ENCODE results near the gene RYR2. TPM values are rescaled to one million over a fixed set of nuclear protein-coding genes. Genes with fewer than 3 reads are reported as not detected.
"Not testable (repeated sequence)": the region's sequence is repeated elsewhere in the genome, so short reads cannot be mapped to it uniquely, and the experiment has no call there.

RYR2 gene
- total RNA-seq, 1 donor from 2014 or later, result 5.4 TPM

- peaks cover 1% of the 10 kb centered on the region for H3K27me3 Mint-ChIP-seq (ENCODE audit: unreplicated experiment)
- H3K4me3 Mint-ChIP-seq (ENCODE audit: unreplicated experiment), result no peak overlapping the region
Measured at GRCh38 chr1:237841485-237841884, 799.5 kb downstream of the RYR2 start.

GRCh38 chr1:237843516-237843915 is 801.5 kb downstream of the RYR2 start:
- not testable (repeated sequence) for DNase-seq (ENCODE audit: low spot score); H3K9me3 Mint-ChIP-seq (ENCODE audit: unreplicated experiment); H3K27me3 Mint-ChIP-seq (ENCODE audit: unreplicated experiment); H3K27ac Mint-ChIP-seq (ENCODE audit: unreplicated experiment); H3K4me1 Mint-ChIP-seq (ENCODE audit: unreplicated experiment); H3K36me3 Mint-ChIP-seq (ENCODE audit: low read depth, unreplicated experiment); H3K4me3 Mint-ChIP-seq (ENCODE audit: unreplicated experiment)

More at GRCh38 chr1:237841485-237841884, 799.5 kb downstream of the RYR2 start:
- Mint-ChIP-seq H3K36me3 (ENCODE audit: low read depth, unreplicated experiment) (no peaks in the 10 kb centered on the region), H3K4me1 (ENCODE audit: unreplicated experiment) (no peaks in the 10 kb centered on the region), H3K27ac (ENCODE audit: unreplicated experiment) (no peak overlapping the region), H3K9me3 (ENCODE audit: unreplicated experiment) (no peaks in the 10 kb centered on the region)
- no peak for DNase-seq (ENCODE audit: low spot score)
- no peak for TF ChIP-seq CTCF (IDR thresholded peaks at IDR 0.05; ENCODE audit: unreplicated experiment)

- Mint-ChIP-seq H3K9me3 (ENCODE audit: unreplicated experiment) (no peaks in the 10 kb centered on the region), H3K4me1 (ENCODE audit: unreplicated experiment) (no peaks in the 10 kb centered on the region), H3K4me3 (ENCODE audit: unreplicated experiment) (no peak overlapping the region), H3K27me3 (ENCODE audit: unreplicated experiment) (no peaks in the 10 kb centered on the region), H3K36me3 (ENCODE audit: low read depth, unreplicated experiment) (no peaks in the 10 kb centered on the region), H3K27ac (ENCODE audit: unreplicated experiment) (no peak overlapping the region)
- TF ChIP-seq CTCF (IDR thresholded peaks at IDR 0.05; ENCODE audit: unreplicated experiment), result peak; percentile 82
- DNase-seq (ENCODE audit: low spot score), result peak; percentile 71
Measured at GRCh38 chr1:237851210-237851845, 809.3 kb downstream of the RYR2 start.

GRCh38 chr1:237852342-237852741 is 810.4 kb downstream of the RYR2 start:
- Mint-ChIP-seq H3K4me3 (ENCODE audit: unreplicated experiment) (no peak overlapping the region), H3K4me1 (ENCODE audit: unreplicated experiment) (no peaks in the 10 kb centered on the region), H3K27me3 (ENCODE audit: unreplicated experiment) (no peaks in the 10 kb centered on the region), H3K36me3 (ENCODE audit: low read depth, unreplicated experiment) (no peaks in the 10 kb centered on the region), H3K27ac (ENCODE audit: unreplicated experiment) (no peak overlapping the region), H3K9me3 (ENCODE audit: unreplicated experiment) (no peaks in the 10 kb centered on the region)
- no peak for DNase-seq (ENCODE audit: low spot score)
- TF ChIP-seq CTCF (IDR thresholded peaks at IDR 0.05; ENCODE audit: unreplicated experiment), result no peak

- H3K4me3 Mint-ChIP-seq (ENCODE audit: unreplicated experiment), result no peak overlapping the region
- H3K27me3 Mint-ChIP-seq (ENCODE audit: unreplicated experiment), result peaks cover 2% of the 10 kb centered on the region
- TF ChIP-seq CTCF (IDR thresholded peaks at IDR 0.05; ENCODE audit: unreplicated experiment), result no peak
- H3K4me1 Mint-ChIP-seq (ENCODE audit: unreplicated experiment), result no peaks in the 10 kb centered on the region
- no peak for DNase-seq (ENCODE audit: low spot score)
- no peaks in the 10 kb centered on the region for H3K9me3 Mint-ChIP-seq (ENCODE audit: unreplicated experiment)
- no peaks in the 10 kb centered on the region for H3K36me3 Mint-ChIP-seq (ENCODE audit: low read depth, unreplicated experiment)
- H3K27ac Mint-ChIP-seq (ENCODE audit: unreplicated experiment), result no peak overlapping the region
Measured at GRCh38 chr1:237857455-237857854, 815.5 kb downstream of the RYR2 start.

All from endothelial cell (in vitro differentiated cells).